H1 (cell line): Measurements from ENCODE around the gene C3orf85. TPM values are rescaled to one million over a fixed set of nuclear protein-coding genes. Genes with fewer than 3 reads are reported as not detected.

Experiments
- EZH2 ChIP-seq: fragments of 200-600 bp; sonication (generic); IDR thresholded peaks from 2 replicates; pipeline ENCODE4 v1.7.1; 2012; ENCODE audit warnings: low read depth, mild to moderate bottlenecking, moderate library complexity, low read length, inconsistent platforms; ENCODE audit not compliant: severe bottlenecking
- JUND ChIP-seq: IDR thresholded peaks from 2 replicates; pipeline ENCODE4 v1.6.1; 2011; ENCODE audit warnings: mild to moderate bottlenecking, improper control_type of control experiment, low read length
- RAD21 ChIP-seq, 2 experiments: IDR thresholded peaks in 1 of 2; conservative IDR thresholded peaks in 1 of 2; 2 replicates each; pipeline ENCODE4 v1.6.1; 2011; ENCODE audit warnings: low read depth in 2 of 2, low read length in 2 of 2, improper control_type of control experiment in 1 of 2, inconsistent platforms in 1 of 2, mild to moderate bottlenecking in 1 of 2, moderate library complexity in 1 of 2
- polyA plus RNA-seq, 7 experiments: library from polyadenylated mRNA; depleted of rRNA in 3 of 7; stranded (reverse) in 5 of 7; unstranded in 2 of 7; fragments of >200 nt in 5 of 7; fragments of 200-250 nt in 2 of 7; gene quantifications; 1 replicate in 5 of 7; 2 replicates in 1 of 7; 4 replicates in 1 of 7; pipeline versions ENCODE4 v1.2.1 to v1.2.3, GENCODE V29; 2011 to 2013; ENCODE audit warnings: missing spikeins in 2 of 7, mixed read lengths in 2 of 7
- total RNA-seq: library from RNA; stranded (reverse); fragmentation: NEBNext Ultra II Directional; extraction: Animal tissue kit (Norgen Biotek cat#: 25700); gene quantifications from 2 replicates; pipeline ENCODE4 v1.2.1, GENCODE V29; 2021

C3orf85 gene
- total and polyA plus RNA-seq, 2 of the 8 experiments (the other 6 are each of a cell fraction or from before 2014, with no cell fraction given): not detected

GRCh38 chr3:109093561-109093960 is 43.0 kb upstream of the C3orf85 start (continued):
- TF ChIP-seq EZH2: no peak
- TF ChIP-seq RAD21 (IDR thresholded peaks at IDR 0.05 in 1 of 2, conservative IDR thresholded peaks at IDR 0.05 in 1 of 2; ENCODE audit: low read depth in 2 of 2, low read length in 2 of 2): no peak
- no peak for TF ChIP-seq JUND
